Gastrocnemius medialis (tissue), 4 donors: Measurements from ENCODE around the gene RP2.

ENCODE experiments used
- POLR2A ChIP-seq, 2 donors: fragments of 450-650 bp; IDR thresholded peaks; one replicate each; pipeline ENCODE4 v1.6.1; 2017; ENCODE audit warnings: antibody characterized with exemption in 2 of 2, mild to moderate bottlenecking in 2 of 2, moderate library complexity in 2 of 2
- TF ChIP-seq, protein P1 (sequence below), 5 experiments: fragments of 450-650 bp in 3 of 5; fragments of 200-600 bp in 2 of 5; sonication (generic) in 2 of 5; IDR thresholded peaks in 4 of 5; conservative IDR thresholded peaks in 1 of 5; 1 replicate in 4 of 5; 2 replicates in 1 of 5; pipeline ENCODE4 v1.5.1; 2016 to 2019; ENCODE audit warnings: antibody characterized with exemption in 5 of 5, mild to moderate bottlenecking in 3 of 5, moderate library complexity in 3 of 5

DNA sequence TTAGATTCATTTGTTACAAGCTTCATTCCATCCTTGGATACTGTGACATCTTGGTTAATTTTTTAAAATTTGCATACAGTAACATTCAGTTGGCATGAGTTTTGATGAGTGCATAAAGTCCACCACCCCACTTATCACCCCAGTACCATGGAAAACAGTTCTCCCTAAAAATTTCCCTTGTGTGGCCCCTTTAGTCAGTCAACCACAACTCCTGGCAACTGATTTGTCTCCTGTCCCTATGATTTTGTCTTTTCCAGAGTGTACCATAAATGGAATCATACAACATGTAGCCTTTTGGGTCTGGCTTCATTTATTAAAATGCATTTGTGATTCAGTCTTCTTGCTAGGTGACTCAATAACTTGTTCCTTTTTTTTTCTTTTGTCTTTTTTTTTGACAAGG, 29.9 kb downstream of the RP2 start:
- no peak for TF ChIP-seq POLR2A (IDR thresholded peaks at IDR 0.05)
- TF ChIP-seq, protein P1, sequence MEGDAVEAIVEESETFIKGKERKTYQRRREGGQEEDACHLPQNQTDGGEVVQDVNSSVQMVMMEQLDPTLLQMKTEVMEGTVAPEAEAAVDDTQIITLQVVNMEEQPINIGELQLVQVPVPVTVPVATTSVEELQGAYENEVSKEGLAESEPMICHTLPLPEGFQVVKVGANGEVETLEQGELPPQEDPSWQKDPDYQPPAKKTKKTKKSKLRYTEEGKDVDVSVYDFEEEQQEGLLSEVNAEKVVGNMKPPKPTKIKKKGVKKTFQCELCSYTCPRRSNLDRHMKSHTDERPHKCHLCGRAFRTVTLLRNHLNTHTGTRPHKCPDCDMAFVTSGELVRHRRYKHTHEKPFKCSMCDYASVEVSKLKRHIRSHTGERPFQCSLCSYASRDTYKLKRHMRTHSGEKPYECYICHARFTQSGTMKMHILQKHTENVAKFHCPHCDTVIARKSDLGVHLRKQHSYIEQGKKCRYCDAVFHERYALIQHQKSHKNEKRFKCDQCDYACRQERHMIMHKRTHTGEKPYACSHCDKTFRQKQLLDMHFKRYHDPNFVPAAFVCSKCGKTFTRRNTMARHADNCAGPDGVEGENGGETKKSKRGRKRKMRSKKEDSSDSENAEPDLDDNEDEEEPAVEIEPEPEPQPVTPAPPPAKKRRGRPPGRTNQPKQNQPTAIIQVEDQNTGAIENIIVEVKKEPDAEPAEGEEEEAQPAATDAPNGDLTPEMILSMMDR (IDR thresholded peaks at IDR 0.05 in 4 of 5, conservative IDR thresholded peaks at IDR 0.05 in 1 of 5), result no peak
